Activated T-helper 1 cell treated with anti-CD3 and anti-CD28 coated beads, Interleukin-2, amount 50 U/mL, for 16 hours (primary cell): Measurements from ENCODE around the gene GLB1L3.
"Not testable (repeated sequence)": the region's sequence is repeated elsewhere in the genome, so short reads cannot be mapped to it uniquely, and the experiment has no call there.

Experiments
- DNase-seq, 2 donors: peaks; one replicate each; pipeline ENCODE4 v3.0.0-alpha.2; 2020; ENCODE audit warnings: low read depth in 1 of 2, low spot score in 1 of 2

The GLB1L3 gene

DNA sequence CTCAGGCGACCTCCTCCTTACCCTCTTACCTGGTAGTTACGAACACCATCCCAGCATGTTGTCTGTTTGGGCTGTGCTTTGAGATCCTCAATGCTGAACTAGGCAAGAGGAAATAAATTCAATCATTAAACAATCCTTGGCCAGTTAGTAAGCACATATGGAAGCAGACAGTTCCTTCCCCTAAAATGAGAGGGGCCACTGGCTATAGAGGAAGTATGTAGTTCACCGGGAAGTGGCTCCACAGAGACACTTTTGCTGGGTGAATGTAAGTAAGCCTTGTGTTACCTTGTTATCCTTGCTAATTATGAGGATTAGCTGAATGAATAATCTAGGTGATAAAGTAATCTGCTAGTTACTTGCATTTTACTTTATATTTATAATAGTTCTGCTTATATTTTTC, 25.9 kb upstream of the GLB1L3 start:
- no peak for DNase-seq

- no peak for DNase-seq
These were observed 25.5 kb upstream of the GLB1L3 start for GRCh38 chr11:134250675-134251074.

DNA sequence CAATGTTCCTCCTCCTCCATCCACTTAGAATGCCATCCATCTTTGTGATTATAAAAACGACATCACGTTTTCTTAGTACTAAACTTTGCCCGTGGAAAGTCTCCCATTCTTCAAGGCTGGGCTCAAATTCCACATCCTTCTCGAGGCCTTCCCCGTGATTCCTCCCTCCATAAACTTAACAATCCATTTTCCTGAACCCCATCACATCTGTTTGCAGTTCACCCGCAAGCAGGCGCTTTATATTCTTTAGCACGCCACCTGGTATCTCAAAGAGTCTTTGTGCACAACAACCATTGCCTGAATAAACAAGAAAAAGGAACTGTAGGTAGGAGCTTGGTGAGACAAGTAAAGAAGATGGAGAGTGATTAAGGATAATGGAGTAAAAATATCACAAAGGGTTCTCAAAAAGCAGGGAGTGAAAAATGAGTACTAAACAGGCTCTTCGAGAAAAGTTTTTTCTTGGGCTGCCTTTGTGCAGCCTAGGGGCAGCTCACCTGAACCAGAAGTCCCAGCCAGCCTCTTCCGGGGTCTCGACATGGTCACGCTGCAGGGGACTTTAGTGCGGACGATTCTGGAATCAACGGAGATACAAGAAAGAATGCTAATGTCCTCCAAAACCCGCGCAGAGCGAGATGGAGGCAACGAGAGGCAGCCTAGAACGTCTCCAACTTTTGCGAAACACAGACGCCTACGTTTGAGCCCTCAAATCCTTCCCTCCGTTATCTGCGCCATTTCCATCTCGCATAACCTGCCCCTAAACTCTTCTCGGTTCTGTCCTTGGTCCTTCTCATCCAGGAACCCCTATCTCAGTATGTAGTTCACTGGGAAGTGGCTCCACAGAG, 23.6 kb upstream of the GLB1L3 start:
- no peak for DNase-seq

GRCh38 chr11:134253188-134253993, 22.8 kb upstream of the GLB1L3 start, which contains the start of the genes ACAD8 and THYN1:
TSS of gene ACAD8 (plus strand) at chr11:134253568. CDS start at chr11:134253601, 33 bp downstream.
TSS of gene THYN1 (minus strand) at chr11:134253352. CDS start at chr11:134252882, 470 bp downstream.
- peak; percentile 88 to 92 for DNase-seq

- DNase-seq: no peak
These were observed 21.6 kb upstream of the GLB1L3 start for GRCh38 chr11:134254433-134255183.

- DNase-seq: not testable (repeated sequence)
These were observed 21.0 kb upstream of the GLB1L3 start for GRCh38 chr11:134255184-134255561.

DNA sequence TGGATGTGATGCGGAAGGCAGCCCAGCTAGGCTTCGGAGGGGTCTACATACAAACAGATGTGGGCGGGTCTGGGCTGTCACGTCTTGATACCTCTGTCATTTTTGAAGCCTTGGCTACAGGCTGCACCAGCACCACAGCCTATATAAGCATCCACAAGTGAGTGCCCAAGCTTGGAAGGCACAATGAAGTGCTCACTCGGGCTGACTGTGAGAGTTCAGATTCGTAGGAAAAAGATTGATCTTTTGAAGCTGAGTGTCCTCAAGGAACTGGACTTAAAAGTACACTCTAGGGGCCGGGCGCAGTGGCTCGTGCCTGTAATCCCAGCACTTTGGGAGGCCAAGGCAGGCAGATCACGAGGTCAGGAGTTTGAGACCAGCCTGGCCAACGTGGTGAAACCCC, 19.1 kb upstream of the GLB1L3 start:
- no peak for DNase-seq

GRCh38 chr11:134258577-134258976, 17.6 kb upstream of the GLB1L3 start:
- no peak for DNase-seq

- no peak for DNase-seq
These were observed 15.7 kb upstream of the GLB1L3 start for GRCh38 chr11:134260503-134260902.

DNA sequence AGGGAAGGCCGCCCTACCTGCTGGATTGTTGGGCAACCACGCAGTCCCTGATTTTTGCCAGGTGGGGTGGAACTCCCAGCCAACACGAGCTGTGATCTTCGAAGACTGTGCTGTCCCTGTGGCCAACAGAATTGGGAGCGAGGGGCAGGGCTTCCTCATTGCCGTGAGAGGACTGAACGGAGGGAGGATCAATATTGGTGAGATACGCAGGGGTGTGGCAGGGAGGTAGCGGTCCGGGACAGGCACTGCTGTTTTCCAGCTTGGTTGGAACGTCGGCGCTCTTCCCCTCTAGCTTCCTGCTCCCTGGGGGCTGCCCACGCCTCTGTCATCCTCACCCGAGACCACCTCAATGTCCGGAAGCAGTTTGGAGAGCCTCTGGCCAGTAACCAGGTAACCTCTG, 15.2 kb upstream of the GLB1L3 start:
- DNase-seq: no peak

DNA sequence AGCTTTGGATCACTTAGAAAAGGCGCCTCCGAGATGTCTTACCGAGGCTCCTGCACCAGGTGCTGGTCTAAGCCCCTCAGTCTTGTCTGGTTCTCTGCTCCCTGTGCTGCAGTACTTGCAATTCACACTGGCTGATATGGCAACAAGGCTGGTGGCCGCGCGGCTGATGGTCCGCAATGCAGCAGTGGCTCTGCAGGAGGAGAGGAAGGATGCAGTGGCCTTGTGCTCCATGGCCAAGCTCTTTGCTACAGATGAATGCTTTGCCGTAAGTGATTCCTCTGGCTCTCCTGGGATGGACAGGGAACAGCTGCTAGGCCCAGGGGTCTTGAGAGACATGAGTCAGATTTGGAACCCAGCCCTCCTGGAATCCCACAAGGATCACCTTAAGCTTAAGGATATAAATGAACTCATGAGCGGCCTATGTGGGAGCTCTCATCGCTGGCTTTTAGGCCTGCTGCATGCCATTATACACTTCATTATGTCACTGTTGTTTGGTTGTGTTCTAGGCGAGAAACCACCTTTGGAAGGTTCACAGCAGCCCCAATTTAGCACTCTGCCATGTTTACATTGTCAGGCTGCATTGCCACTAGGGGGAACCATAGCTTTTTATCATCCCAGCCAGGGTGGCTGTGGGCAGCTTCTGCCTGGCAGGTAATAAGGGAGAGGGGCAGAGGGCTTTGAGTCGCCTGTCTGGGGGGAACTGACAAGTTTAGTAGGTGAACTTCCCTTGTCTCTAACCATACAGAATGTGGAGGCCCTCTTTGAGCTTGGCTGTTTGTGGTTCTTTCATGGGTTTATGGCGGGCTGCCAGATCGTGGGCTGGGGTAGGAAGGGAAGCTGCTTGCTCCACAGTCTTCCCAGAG, 14.3 kb upstream of the GLB1L3 start:
- DNase-seq: no peak

DNA sequence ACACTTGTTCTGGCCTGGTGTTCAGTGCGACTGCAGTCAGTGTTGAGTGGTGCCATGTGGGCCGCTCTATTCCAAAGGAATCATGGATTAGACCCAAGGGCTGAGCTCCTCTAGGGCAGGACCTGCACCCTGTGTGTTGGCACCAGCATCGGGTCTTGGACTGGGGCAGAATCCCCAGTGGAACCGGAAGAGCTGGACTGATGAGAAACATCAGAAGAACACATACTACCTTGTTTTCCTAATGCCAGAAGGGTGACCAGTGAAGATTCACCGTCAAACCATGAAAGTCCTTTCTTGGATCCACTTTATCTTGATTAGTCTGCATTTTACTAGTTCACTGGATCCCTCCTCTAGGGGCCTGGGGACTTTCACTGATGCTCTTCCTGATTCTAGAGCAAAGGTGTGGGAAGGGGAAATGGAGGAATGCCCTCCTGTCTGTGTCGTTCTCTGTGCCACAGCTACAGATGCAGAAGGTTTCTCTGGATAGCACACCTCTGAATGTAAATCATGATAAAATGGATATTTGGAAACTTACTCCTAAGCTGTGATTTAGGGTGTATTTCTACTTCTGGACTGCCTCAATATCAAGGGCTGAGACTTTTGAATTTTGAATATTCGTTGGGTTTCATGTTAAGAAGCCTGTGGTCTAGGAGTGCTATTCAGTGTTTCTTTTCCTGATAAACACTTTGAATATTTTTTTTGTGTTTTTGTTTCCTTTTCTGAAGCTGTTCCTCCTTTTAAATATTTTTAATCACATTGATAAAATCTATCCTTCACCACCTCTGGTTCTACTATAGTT, 11.0 kb upstream of the GLB1L3 start:
- DNase-seq: no peak

DNA sequence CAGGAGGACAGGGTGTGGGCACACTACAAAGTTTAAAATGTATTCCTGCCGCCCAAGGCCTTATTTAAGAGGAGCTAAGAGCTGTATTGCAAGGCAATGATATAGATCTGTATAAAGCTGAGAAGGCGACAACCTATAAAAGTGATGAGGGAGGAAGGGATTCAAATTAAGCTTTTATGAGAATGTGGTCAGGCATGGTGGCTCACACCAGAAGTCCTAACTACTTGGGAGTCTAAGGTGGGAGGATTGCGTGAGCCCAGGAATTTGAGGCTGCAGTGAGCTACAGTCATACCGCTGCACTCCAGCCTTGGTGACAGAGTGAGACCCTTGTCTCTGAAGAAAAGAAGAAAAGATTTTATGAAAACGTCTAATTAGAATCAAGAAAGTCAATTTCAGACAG, 9.7 kb upstream of the GLB1L3 start:
- no peak for DNase-seq

- DNase-seq: no peak
These were observed 9.3 kb upstream of the GLB1L3 start for GRCh38 chr11:134266841-134267251.

- DNase-seq: no peak
These were observed 8.7 kb upstream of the GLB1L3 start for GRCh38 chr11:134267461-134267860.

GRCh38 chr11:134267966-134268365, 8.2 kb upstream of the GLB1L3 start:
- no peak for DNase-seq

- no peak for DNase-seq
These were observed 5.9 kb upstream of the GLB1L3 start for GRCh38 chr11:134270250-134270714.

DNA sequence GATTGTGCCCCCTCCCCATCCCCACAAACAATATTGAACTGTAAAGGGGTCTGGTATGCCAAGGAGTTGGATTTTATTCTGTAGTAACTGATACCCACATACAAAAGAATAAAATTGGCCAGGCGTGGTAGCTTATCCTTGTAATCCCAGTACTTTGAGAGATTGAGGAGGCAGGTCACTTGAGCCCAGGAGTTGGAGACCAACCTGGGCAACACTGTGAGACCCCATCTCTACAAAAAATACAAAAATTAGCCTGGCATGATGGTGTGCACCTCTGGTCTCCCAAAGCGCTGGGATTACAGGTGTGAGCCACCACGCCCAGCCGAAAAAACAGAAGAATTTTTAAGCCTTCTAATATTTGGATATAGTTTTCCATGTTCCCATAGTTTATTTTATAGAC, 4.2 kb upstream of the GLB1L3 start:
- no peak for DNase-seq
